ENCODE results near the gene XPC. TPM values are rescaled to one million over a fixed set of nuclear protein-coding genes. Genes with fewer than 3 reads are reported as not detected.

Gene XPC
- total RNA-seq, 1 donor from 2014 or later: 40.1 TPM

GRCh38 chr3:14208168-14208567 is 29.8 kb upstream of the XPC start:
- TF ChIP-seq, protein P1, sequence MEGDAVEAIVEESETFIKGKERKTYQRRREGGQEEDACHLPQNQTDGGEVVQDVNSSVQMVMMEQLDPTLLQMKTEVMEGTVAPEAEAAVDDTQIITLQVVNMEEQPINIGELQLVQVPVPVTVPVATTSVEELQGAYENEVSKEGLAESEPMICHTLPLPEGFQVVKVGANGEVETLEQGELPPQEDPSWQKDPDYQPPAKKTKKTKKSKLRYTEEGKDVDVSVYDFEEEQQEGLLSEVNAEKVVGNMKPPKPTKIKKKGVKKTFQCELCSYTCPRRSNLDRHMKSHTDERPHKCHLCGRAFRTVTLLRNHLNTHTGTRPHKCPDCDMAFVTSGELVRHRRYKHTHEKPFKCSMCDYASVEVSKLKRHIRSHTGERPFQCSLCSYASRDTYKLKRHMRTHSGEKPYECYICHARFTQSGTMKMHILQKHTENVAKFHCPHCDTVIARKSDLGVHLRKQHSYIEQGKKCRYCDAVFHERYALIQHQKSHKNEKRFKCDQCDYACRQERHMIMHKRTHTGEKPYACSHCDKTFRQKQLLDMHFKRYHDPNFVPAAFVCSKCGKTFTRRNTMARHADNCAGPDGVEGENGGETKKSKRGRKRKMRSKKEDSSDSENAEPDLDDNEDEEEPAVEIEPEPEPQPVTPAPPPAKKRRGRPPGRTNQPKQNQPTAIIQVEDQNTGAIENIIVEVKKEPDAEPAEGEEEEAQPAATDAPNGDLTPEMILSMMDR (IDR thresholded peaks at IDR 0.05; ENCODE audit: unreplicated experiment): no peak
- Mint-ChIP-seq H3K4me1 (ENCODE audit: low read depth) (peaks cover 7% of the 10 kb centered on the region), H3K9me3 (ENCODE audit: low read depth) (no peaks in the 10 kb centered on the region), H3K27ac (no peak overlapping the region), H3K27me3 (no peaks in the 10 kb centered on the region), H3K4me3 (ENCODE audit: low read depth) (no peak overlapping the region), H3K36me3 (ENCODE audit: insufficient read depth) (no peaks in the 10 kb centered on the region)
- no peak for DNase-seq (ENCODE audit: low spot score, unreplicated experiment)

- Mint-ChIP-seq H3K27me3 (no peaks in the 10 kb centered on the region), H3K36me3 (ENCODE audit: insufficient read depth) (no peaks in the 10 kb centered on the region), H3K4me3 (ENCODE audit: low read depth) (no peak overlapping the region), H3K27ac (no peak overlapping the region), H3K4me1 (ENCODE audit: low read depth) (peaks cover 10% of the 10 kb centered on the region), H3K9me3 (ENCODE audit: low read depth) (no peaks in the 10 kb centered on the region)
- no peak for DNase-seq (ENCODE audit: low spot score, unreplicated experiment)
- TF ChIP-seq, protein P1 (IDR thresholded peaks at IDR 0.05; ENCODE audit: unreplicated experiment): no peak
Measured at GRCh38 chr3:14206548-14207177, 28.3 kb upstream of the XPC start.

GRCh38 chr3:14204515-14205284 is 26.3 kb upstream of the XPC start:
- H3K36me3 Mint-ChIP-seq (ENCODE audit: insufficient read depth): peaks cover 1% of the 10 kb centered on the region
- TF ChIP-seq, protein P1 (IDR thresholded peaks at IDR 0.05; ENCODE audit: unreplicated experiment): no peak
- H3K4me3 Mint-ChIP-seq (ENCODE audit: low read depth): no peak overlapping the region
- H3K9me3 Mint-ChIP-seq (ENCODE audit: low read depth): no peaks in the 10 kb centered on the region
- no peaks in the 10 kb centered on the region for H3K27me3 Mint-ChIP-seq
- no peak for DNase-seq (ENCODE audit: low spot score, unreplicated experiment)
- H3K27ac Mint-ChIP-seq: no peak overlapping the region
- peaks cover 10% of the 10 kb centered on the region for H3K4me1 Mint-ChIP-seq (ENCODE audit: low read depth)

DNA sequence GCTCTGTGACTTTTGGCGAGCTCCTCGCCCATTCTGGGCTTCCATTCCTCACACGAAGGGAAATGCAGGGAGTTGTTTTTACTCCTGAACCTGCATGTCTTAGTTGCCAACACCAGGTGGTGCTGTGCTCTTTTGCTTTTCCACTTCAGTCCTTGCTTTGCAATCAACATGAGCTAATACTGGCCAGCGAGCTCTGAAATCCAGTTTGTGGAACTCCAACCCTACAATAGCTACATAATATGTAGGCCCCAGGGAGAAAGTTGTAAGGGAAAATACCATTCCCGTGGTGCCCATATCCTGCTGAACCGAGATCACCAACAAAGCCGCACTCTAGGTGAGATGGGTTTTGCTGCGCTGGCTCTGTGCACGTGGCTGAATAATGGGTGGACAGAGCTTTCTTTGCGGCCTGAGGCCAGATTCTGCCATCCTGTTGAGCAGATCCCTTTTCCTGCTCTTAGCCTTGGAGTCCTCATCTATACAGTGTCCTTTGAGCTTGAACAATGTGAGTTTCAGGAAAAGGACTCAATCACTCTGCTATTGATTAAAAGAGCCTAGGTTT is 25.2 kb upstream of the XPC start:
- no peaks in the 10 kb centered on the region for H3K27me3 Mint-ChIP-seq
- H3K36me3 Mint-ChIP-seq (ENCODE audit: insufficient read depth): peaks cover 3% of the 10 kb centered on the region
- TF ChIP-seq, protein P1 (IDR thresholded peaks at IDR 0.05; ENCODE audit: unreplicated experiment): peak; percentile 88
- H3K9me3 Mint-ChIP-seq (ENCODE audit: low read depth): no peaks in the 10 kb centered on the region
- peaks cover 7% of the 10 kb centered on the region for H3K4me1 Mint-ChIP-seq (ENCODE audit: low read depth)
- peak overlapping the region; percentile 1 for H3K27ac Mint-ChIP-seq
- H3K4me3 Mint-ChIP-seq (ENCODE audit: low read depth): no peak overlapping the region
- peak; percentile 25 for DNase-seq (ENCODE audit: low spot score, unreplicated experiment)

DNA sequence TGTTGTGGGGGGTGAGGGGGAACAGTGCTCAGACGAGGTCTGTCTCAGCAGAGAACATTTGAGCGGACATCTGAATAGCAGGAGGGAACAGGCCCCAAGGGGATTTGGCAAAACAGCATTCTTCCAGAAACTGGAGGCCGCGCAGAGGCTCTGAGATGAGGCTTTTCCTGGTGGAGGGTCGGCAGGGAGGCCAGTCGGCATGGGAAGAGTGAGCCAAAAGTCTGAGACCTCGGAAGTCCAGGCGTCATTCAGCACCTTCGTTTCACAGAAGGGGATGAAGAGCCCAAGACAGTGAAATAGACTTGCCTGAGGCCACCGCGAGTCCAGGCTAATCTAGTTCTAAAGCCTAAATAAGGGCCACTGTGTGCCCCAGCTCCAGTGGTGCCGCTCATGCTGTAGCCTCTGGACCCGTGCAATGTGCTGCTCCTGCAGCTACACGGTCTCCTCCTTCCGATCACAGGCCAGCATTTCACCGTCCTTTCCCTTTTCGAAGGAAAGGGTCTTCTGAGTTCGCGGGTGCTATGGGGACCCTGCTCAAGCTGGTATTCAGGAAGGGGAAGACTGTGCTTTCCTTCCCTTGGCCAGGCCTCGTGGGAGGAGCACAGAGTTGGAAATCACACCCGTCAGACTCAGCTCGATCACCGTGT is 24.6 kb upstream of the XPC start:
- Mint-ChIP-seq H3K4me1 (ENCODE audit: low read depth) (peaks cover 7% of the 10 kb centered on the region), H3K9me3 (ENCODE audit: low read depth) (no peaks in the 10 kb centered on the region), H3K4me3 (ENCODE audit: low read depth) (no peak overlapping the region), H3K36me3 (ENCODE audit: insufficient read depth) (peaks cover 3% of the 10 kb centered on the region), H3K27ac (peak overlapping the region; percentile 1), H3K27me3 (no peaks in the 10 kb centered on the region)
- no peak for DNase-seq (ENCODE audit: low spot score, unreplicated experiment)
- TF ChIP-seq, protein P1 (IDR thresholded peaks at IDR 0.05; ENCODE audit: unreplicated experiment): no peak

Data from progenitor cell of endocrine pancreas (in vitro differentiated cells).